SK-N-MC (cell line): ENCODE data around the gene MAMSTR.

Source experiments
- DNase-seq: peaks from one replicate; pipeline ENCODE4 v3.0.0-alpha.2; 2011; ENCODE audit warnings: low read depth, low spot score
- H3K27ac ChIP-seq: fragments of 200-600 bp; sonication (generic); 2 replicates; pipeline ENCODE4 v1.5.1; 2016; ENCODE audit warnings: mixed run types
- H3K36me3 ChIP-seq: fragments of 200-600 bp; sonication (generic); 2 replicates; pipeline ENCODE4 v1.6.1; 2017; ENCODE audit warnings: antibody characterized with exemption, low read length, mixed read lengths; ENCODE audit not compliant: insufficient read depth
- H3K4me3 ChIP-seq: fragments of 200-600 bp; sonication (generic); 2 replicates; pipeline ENCODE4 v1.5.1; 2016
- H3K9ac ChIP-seq: fragments of 200-600 bp; sonication (generic); 2 replicates; pipeline ENCODE4 v1.8.0; 2017; ENCODE audit warnings: mixed run types, mixed read lengths; ENCODE audit not compliant: insufficient read length
- H3K9me3 ChIP-seq: fragments of 200-600 bp; sonication (generic); 2 replicates; pipeline ENCODE4 v1.6.1; 2017; ENCODE audit warnings: low read depth, mild to moderate bottlenecking, antibody characterized with exemption, low read length, moderate library complexity, mixed read lengths
- EZH2 ChIP-seq: fragments of 200-600 bp; sonication (generic); IDR thresholded peaks from one replicate; pipeline ENCODE4 v1.6.1; 2017; ENCODE audit warnings: antibody characterized with exemption
- FOXP2 ChIP-seq: optimal IDR thresholded peaks from 2 replicates; pipeline ENCODE3; 2011; ENCODE audit warnings: mild to moderate bottlenecking, moderate library complexity; ENCODE audit not compliant: insufficient read depth; ENCODE audit errors: extremely low read length, control extremely low read depth
- POLR2AphosphoS5 ChIP-seq: IDR thresholded peaks from 2 replicates; pipeline ENCODE4 v1.6.1; 2012; ENCODE audit warnings: mild to moderate bottlenecking, low read depth, low read length, borderline replicate concordance

Gene MAMSTR

DNA sequence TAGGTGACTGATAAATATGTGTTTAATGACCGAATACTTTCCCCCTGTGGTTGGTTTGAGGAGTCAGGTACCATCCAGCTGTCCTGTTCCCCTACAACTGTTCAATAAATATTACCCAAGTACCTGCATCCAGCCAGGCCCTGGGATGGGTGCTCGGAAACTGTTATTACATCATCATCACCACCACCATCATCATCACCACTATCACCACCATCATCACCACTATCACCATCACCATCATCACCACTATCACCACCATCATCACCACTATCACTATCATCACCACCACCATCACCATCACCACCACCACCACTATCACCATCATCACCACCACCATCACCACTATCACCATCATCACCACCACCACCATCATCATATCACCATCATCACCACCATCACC, 50.8 kb downstream of the MAMSTR start:
- H3K9ac ChIP-seq = no peak overlapping the region
- H3K9me3 ChIP-seq = no peaks in the 10 kb centered on the region
- H3K4me3 ChIP-seq = no peak overlapping the region
- TF ChIP-seq EZH2 (no peak), POLR2AphosphoS5 (no peak), FOXP2 (no peak)
- H3K36me3 ChIP-seq = no peaks in the 10 kb centered on the region
- H3K27ac ChIP-seq = no peak overlapping the region
- DNase-seq = no peak

DNA sequence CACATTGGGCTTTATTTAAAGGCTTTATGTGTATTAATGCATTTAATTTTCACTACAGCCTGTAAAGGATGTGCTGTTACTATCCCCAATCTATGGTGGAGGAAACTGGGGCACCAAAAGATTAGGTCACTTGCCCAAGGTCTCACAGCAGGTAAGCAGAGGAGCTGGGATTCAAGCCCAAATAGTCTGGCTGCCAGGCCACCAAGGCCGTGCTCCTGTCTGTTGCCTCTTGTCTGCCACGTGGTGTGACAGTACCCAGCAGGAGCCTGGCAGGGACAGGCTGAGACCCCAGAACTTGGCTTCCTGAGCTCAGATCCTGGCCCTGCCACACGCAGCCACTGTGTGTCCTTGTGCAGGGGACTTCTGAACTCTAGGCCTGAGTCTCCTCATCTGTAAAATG, 51.2 kb downstream of the MAMSTR start:
- no peak overlapping the region for H3K4me3 ChIP-seq
- H3K36me3 ChIP-seq = no peaks in the 10 kb centered on the region
- no peak overlapping the region for H3K27ac ChIP-seq
- TF ChIP-seq EZH2 (no peak), FOXP2 (no peak), POLR2AphosphoS5 (no peak)
- no peak for DNase-seq
- H3K9me3 ChIP-seq = no peaks in the 10 kb centered on the region
- H3K9ac ChIP-seq = no peak overlapping the region

DNA sequence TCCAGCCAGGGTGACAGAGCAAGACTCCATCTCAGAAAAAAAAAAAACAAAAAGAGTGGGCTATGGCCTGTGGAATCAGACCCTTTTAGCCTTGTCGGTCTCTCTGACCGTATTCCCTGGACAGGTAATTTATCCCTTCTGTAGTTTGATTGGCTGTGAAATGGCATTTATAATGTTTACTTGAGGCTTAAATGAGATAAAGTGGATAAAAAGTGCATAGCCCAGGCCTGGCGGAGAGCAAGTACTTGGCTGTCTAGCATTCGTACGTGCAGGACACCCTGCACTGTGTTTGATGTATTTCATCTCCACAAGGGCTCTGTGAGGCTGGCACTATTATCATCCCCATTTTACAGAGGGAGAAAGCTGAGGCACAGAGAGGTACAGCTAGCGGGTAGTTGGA, 53.7 kb downstream of the MAMSTR start:
- Histone ChIP-seq H3K4me3 (no peak overlapping the region), H3K9ac (no peak overlapping the region), H3K9me3 (no peaks in the 10 kb centered on the region), H3K27ac (no peak overlapping the region), H3K36me3 (no peaks in the 10 kb centered on the region)
- no peak for DNase-seq
- no peak for TF ChIP-seq EZH2
- TF ChIP-seq FOXP2 = no peak
- no peak for TF ChIP-seq POLR2AphosphoS5

DNA sequence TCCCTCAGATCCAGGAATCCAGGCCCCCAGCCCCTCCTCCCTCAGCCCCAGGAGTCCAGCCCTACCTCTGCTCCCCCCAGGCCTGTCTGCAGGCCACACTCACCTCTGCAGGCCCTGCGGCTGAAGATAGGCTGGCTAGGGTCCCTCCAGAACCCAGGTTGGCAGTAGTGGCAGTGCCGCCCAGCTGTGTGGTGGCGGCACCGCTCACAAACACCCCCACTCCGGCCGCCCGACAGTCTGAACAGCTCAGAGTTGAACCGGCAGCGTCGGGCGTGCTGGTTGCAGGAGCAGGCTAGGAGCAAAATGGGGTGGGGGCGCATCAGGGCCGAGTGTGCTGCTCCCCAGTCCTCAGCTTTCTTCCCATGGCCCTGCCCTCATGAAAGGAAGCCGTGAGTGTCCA, 55.0 kb downstream of the MAMSTR start:
- H3K36me3 ChIP-seq = no peaks in the 10 kb centered on the region
- no peaks in the 10 kb centered on the region for H3K9me3 ChIP-seq
- no peak overlapping the region for H3K27ac ChIP-seq
- no peak overlapping the region for H3K4me3 ChIP-seq
- no peak overlapping the region for H3K9ac ChIP-seq
- no peak for DNase-seq
- TF ChIP-seq POLR2AphosphoS5 (no peak), FOXP2 (no peak), EZH2 (no peak)

DNA sequence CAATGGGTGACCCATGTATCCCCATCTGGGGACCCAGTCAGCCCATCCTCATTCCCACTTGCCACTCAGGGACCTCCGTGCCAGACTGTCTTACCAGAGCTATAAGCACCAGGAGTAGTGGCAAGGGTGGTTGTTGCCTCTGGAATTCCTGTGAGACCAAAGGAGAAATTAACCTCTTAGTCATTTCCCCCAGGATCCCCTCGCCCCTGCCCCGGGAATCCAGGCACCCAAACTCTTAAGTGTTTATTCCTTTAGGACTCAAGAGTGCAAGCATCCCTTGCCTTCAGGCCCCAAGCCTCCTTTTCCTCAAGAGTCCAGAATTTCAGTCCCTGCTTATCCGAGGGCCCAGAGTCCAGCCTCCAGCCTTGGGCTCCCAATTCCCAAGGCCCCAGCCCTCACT, 55.9 kb downstream of the MAMSTR start:
- no peaks in the 10 kb centered on the region for H3K36me3 ChIP-seq
- DNase-seq = no peak
- TF ChIP-seq EZH2 (no peak), POLR2AphosphoS5 (no peak), FOXP2 (no peak)
- H3K9ac ChIP-seq = no peak overlapping the region
- H3K27ac ChIP-seq = no peak overlapping the region
- H3K9me3 ChIP-seq = no peaks in the 10 kb centered on the region
- H3K4me3 ChIP-seq = no peak overlapping the region
